Spleen (tissue), 11 donors: ENCODE measurements around the gene FHIT. TPM values are rescaled to one million over a fixed set of nuclear protein-coding genes. Genes with fewer than 3 reads are reported as not detected.

Experiments
- DNase-seq: peaks from one replicate; pipeline ENCODE4 v3.0.0-alpha.2; 2020
- H3K27ac ChIP-seq, 8 donors: fragments of 200-600 bp; sonication (generic) in 7 of 8; 1 replicate in 4 of 8; 2 replicates in 4 of 8; pipeline versions ENCODE4 v1.5.0 to v1.8.0; 2016 to 2021; ENCODE audit warnings: inconsistent platforms in 4 of 8, mild to moderate bottlenecking in 4 of 8, moderate library complexity in 1 of 8
- H3K27me3 ChIP-seq, 7 donors: fragments of 200-600 bp; sonication (generic) in 6 of 7; replicated peaks in 1 of 7; 1 replicate in 4 of 7; 2 replicates in 3 of 7; pipeline versions ENCODE4 v1.5.0 to v1.8.0; 2016 to 2021; ENCODE audit warnings: inconsistent platforms in 3 of 7, mild to moderate bottlenecking in 1 of 7
- H3K36me3 ChIP-seq, 6 donors: fragments of 200-600 bp; sonication (generic) in 5 of 6; 1 replicate in 4 of 6; 2 replicates in 2 of 6; pipeline versions ENCODE4 v1.5.0 to v1.8.0; 2016 to 2021; ENCODE audit warnings: inconsistent platforms in 2 of 6
- H3K4me1 ChIP-seq, 6 donors: fragments of 200-600 bp; sonication (generic) in 5 of 6; 1 replicate in 3 of 6; 2 replicates in 3 of 6; pipeline versions ENCODE4 v1.5.0 to v1.8.0; 2016 to 2021; ENCODE audit warnings: inconsistent platforms in 3 of 6
- H3K4me3 ChIP-seq, 8 donors: fragments of 200-600 bp; sonication (generic) in 7 of 8; 1 replicate in 4 of 8; 2 replicates in 4 of 8; pipeline versions ENCODE4 v1.5.0 to v1.8.0; 2016 to 2021; ENCODE audit warnings: inconsistent platforms in 4 of 8, mild to moderate bottlenecking in 4 of 8, moderate library complexity in 2 of 8
- H3K9me3 ChIP-seq, 8 donors: fragments of 200-600 bp; sonication (generic) in 7 of 8; 1 replicate in 4 of 8; 2 replicates in 4 of 8; pipeline versions ENCODE4 v1.5.0 to v1.8.0; 2016 to 2021; ENCODE audit warnings: inconsistent platforms in 4 of 8
- POLR2A ChIP-seq, 3 donors: fragments of 450-650 bp; IDR thresholded peaks; one replicate each; pipeline ENCODE4 v1.5.1; 2017; ENCODE audit warnings: antibody characterized with exemption in 3 of 3, mild to moderate bottlenecking in 1 of 3
- POLR2AphosphoS5 ChIP-seq, 3 donors: sonication (generic); formaldehyde crosslinking; IDR thresholded peaks; one replicate each; pipeline ENCODE4 v1.5.1; 2017; ENCODE audit warnings: antibody characterized with exemption in 3 of 3
- WGBS, 5 donors: extraction: QIAGEN DNeasy Blood & Tissue Kit in 3 of 5; methylation state at CpG; one replicate each; pipeline versions ENCODE4 v1.1.5 to v1.1.7; 2013 to 2018; 5-methylcytosine and 5-hydroxymethylcytosine counted together
- intact Hi-C: fragments of 100-400 bp; cut with DNase I; formaldehyde crosslinking; loops from one replicate; pipeline ENCODE4 v1.15.0; 2023; ENCODE audit warnings: low total_unique reads
- polyA plus RNA-seq, 3 donors: library from polyadenylated mRNA; stranded (reverse); fragments of 200-250 nt; gene quantifications; one replicate each; pipeline ENCODE4 v1.2.1, GENCODE V29; 2013
- total RNA-seq, 7 donors: library from RNA; depleted of rRNA in 3 of 7; stranded (reverse); fragments of >200 nt in 3 of 7; fragmentation: NEBNext Ultra II Directional in 4 of 7; extraction: Animal tissue kit (Norgen Biotek cat#: 25700) in 4 of 7; gene quantifications; one replicate each; pipeline versions ENCODE4 v1.1.0 to v1.2.1, GENCODE V29; 2016 to 2021
- TF ChIP-seq, protein P1 (sequence below), 11 experiments: fragments of 200-600 bp in 7 of 11; fragments of 450-650 bp in 4 of 11; sonication (generic) in 4 of 11; IDR thresholded peaks in 8 of 11; conservative IDR thresholded peaks in 3 of 11; 1 replicate in 7 of 11; 2 replicates in 4 of 11; pipeline versions ENCODE4 v1.4.0 to v1.8.0; 2016 to 2021; ENCODE audit warnings: antibody characterized with exemption in 11 of 11, inconsistent platforms in 4 of 11, mild to moderate bottlenecking in 1 of 11
- donor health status: healthy with polysubstance abuse.
- donor health status: DM: no; HTN: no; CAD: no; lungs with moderate emphysema.
- donor health status: DM: no; HTN: no; CAD: no.
- donor health status: Bipolar disorder and iron deficiency.
- donor health status: healthy.
- donor health status: DM: no; HTN: no; CAD: no.
- donor health status: DM: yes; HTN: yes; CAD: no.

The FHIT gene
- total and polyA plus RNA-seq, 10 donors, result 4.1 to 23.1 (median 12.2) TPM

DNA sequence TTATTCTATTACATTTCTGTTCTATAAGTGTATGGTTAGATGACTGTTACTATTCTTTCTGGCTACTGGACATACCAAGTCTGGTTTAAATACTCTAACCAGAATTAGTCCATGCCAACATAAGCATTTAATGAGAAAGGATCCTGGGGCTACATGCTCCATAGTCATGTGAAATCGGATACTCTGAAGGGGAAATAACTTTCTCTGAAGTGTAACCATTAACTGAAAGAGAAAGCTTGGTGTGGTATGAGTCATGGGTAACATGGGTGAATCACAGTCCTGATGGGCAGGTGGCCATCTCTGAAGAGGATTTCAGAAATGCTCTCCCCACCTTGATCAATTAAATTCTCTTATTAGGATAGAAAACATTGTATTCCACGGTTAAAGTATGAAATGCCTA is 69.4 kb downstream of the FHIT start:
- H3K9me3 ChIP-seq, result no peaks in the 10 kb centered on the region
- H3K27me3 ChIP-seq, result no peaks in the 10 kb centered on the region
- intact Hi-C loops, result no loop called here
- H3K4me1 ChIP-seq, result no peaks in the 10 kb centered on the region
- no peak overlapping the region for H3K4me3 ChIP-seq
- WGBS, 5 donors, result 69 to 84% (median 76%) methylated on average over 2 of the region's 2 CpGs
- H3K27ac ChIP-seq, result no peak overlapping the region
- TF ChIP-seq POLR2A (IDR thresholded peaks at IDR 0.05) (no peak), POLR2AphosphoS5 (IDR thresholded peaks at IDR 0.05) (no peak)
- TF ChIP-seq, protein P1, sequence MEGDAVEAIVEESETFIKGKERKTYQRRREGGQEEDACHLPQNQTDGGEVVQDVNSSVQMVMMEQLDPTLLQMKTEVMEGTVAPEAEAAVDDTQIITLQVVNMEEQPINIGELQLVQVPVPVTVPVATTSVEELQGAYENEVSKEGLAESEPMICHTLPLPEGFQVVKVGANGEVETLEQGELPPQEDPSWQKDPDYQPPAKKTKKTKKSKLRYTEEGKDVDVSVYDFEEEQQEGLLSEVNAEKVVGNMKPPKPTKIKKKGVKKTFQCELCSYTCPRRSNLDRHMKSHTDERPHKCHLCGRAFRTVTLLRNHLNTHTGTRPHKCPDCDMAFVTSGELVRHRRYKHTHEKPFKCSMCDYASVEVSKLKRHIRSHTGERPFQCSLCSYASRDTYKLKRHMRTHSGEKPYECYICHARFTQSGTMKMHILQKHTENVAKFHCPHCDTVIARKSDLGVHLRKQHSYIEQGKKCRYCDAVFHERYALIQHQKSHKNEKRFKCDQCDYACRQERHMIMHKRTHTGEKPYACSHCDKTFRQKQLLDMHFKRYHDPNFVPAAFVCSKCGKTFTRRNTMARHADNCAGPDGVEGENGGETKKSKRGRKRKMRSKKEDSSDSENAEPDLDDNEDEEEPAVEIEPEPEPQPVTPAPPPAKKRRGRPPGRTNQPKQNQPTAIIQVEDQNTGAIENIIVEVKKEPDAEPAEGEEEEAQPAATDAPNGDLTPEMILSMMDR (IDR thresholded peaks at IDR 0.05 in 8 of 11, conservative IDR thresholded peaks at IDR 0.05 in 3 of 11), result no peak
- DNase-seq, result no peak
- H3K36me3 ChIP-seq, result no peaks in the 10 kb centered on the region

DNA sequence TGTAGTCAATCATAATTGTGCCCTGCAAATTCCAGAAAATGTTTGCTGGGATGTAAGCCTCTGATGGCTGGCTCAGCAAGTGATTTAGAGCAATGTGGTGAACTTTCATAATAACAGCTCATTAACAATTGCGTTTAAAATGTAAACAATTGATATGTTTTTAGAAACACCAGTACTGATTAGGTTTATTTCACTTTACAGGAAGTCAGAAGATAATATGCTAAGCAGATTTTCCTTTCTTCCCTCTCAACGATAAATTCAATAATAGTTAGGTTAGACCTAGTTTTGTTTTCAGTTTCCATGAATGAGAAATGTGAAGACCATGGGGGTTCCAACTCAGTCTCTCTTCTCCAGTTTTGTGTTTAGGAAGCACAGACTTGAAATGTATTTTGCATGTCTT is 71.0 kb downstream of the FHIT start:
- intact Hi-C loops, result no loop called here
- H3K36me3 ChIP-seq, result no peaks in the 10 kb centered on the region
- no peaks in the 10 kb centered on the region for H3K27me3 ChIP-seq
- 52 to 65% (median 54%) methylated on average over 2 of the region's 2 CpGs for WGBS, 5 donors
- TF ChIP-seq POLR2AphosphoS5 (IDR thresholded peaks at IDR 0.05) (no peak), POLR2A (IDR thresholded peaks at IDR 0.05) (no peak)
- TF ChIP-seq, protein P1 (IDR thresholded peaks at IDR 0.05 in 8 of 11, conservative IDR thresholded peaks at IDR 0.05 in 3 of 11), result no peak
- H3K4me3 ChIP-seq, result no peak overlapping the region
- no peaks in the 10 kb centered on the region for H3K4me1 ChIP-seq
- no peak overlapping the region for H3K27ac ChIP-seq
- no peak for DNase-seq
- H3K9me3 ChIP-seq, result no peaks in the 10 kb centered on the region

DNA sequence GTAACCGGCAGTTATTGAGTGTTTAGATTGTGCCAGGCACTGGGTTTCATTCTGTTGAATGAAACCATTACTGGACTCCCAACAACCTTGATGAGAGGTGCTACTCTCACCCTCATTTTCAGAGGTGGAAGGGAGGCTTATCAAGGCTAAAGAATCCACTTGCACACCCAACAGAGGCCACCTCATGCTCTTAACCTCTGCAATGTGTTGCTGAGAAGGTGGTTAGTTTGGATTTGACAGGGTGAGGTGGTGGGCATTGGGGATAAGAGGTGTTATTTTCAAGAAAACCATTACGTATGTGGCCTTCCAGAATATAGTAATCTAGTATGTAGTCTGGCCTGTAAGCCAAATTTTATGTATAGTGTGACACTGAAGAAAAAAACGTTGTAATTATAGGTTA is 73.1 kb downstream of the FHIT start:
- H3K36me3 ChIP-seq, result no peaks in the 10 kb centered on the region
- TF ChIP-seq, protein P1 (IDR thresholded peaks at IDR 0.05 in 8 of 11, conservative IDR thresholded peaks at IDR 0.05 in 3 of 11), result no peak
- TF ChIP-seq POLR2AphosphoS5 (IDR thresholded peaks at IDR 0.05), result no peak
- no peak for TF ChIP-seq POLR2A (IDR thresholded peaks at IDR 0.05)
- no peaks in the 10 kb centered on the region for H3K4me1 ChIP-seq
- H3K9me3 ChIP-seq, result no peaks in the 10 kb centered on the region
- no peaks in the 10 kb centered on the region for H3K27me3 ChIP-seq
- no peak for DNase-seq
- intact Hi-C loops, result no loop called here
- no peak overlapping the region for H3K4me3 ChIP-seq
- WGBS, 5 donors, result 85 to 93% (median 91%) methylated on average over 3 of the region's 3 CpGs
- H3K27ac ChIP-seq, result no peak overlapping the region

DNA sequence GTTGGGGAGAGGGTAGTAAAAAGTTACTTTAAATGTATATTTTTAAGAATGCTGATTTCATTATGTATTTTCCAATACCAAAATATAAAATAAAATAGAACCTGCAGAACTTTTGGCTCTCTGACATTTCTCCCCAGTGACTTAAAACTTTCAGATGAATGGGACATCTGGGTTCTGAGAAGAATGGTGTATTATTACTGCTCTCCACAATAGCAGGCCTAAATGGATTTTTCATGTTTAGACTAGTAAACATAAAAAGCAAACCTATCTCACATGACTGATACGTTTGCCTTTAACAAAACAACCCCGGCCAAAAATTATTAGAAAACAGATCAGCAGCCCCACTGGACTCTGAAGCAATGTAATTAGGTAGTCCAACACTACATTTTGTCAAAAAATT is 73.8 kb downstream of the FHIT start:
- Histone ChIP-seq H3K36me3 (no peaks in the 10 kb centered on the region), H3K27me3 (no peaks in the 10 kb centered on the region), H3K4me3 (no peak overlapping the region), H3K4me1 (no peaks in the 10 kb centered on the region), H3K27ac (no peak overlapping the region), H3K9me3 (no peaks in the 10 kb centered on the region)
- intact Hi-C loops, result no loop called here
- 87 to 97% (median 95%) methylated on average over 2 of the region's 2 CpGs for WGBS, 5 donors
- no peak for TF ChIP-seq POLR2AphosphoS5 (IDR thresholded peaks at IDR 0.05)
- no peak for TF ChIP-seq POLR2A (IDR thresholded peaks at IDR 0.05)
- TF ChIP-seq, protein P1 (IDR thresholded peaks at IDR 0.05 in 8 of 11, conservative IDR thresholded peaks at IDR 0.05 in 3 of 11), result no peak
- no peak for DNase-seq
